Prostate gland (tissue), 2 donors: ENCODE measurements around the gene PLPPR2.

Experiments used
- CTCF ChIP-seq, 4 experiments: fragments of 200-600 bp in 2 of 4; fragments of 450-650 bp in 2 of 4; sonication (generic) in 2 of 4; IDR thresholded peaks; 1 replicate in 3 of 4; 2 replicates in 1 of 4; pipeline ENCODE4 v1.5.1; 2016 to 2019; ENCODE audit warnings: antibody characterized with exemption in 4 of 4, mild to moderate bottlenecking in 2 of 4, moderate library complexity in 2 of 4
- POLR2A ChIP-seq: fragments of 450-650 bp; IDR thresholded peaks from one replicate; pipeline ENCODE4 v1.6.1; 2016; ENCODE audit warnings: antibody characterized with exemption, mild to moderate bottlenecking
- POLR2AphosphoS5 ChIP-seq: sonication (generic); formaldehyde crosslinking; IDR thresholded peaks from one replicate; pipeline ENCODE4 v1.6.1; 2017; ENCODE audit warnings: antibody characterized with exemption

GRCh38 chr19:11363881-11364280 lies 8.6 kb downstream of the PLPPR2 start:
- TF ChIP-seq CTCF (IDR thresholded peaks at IDR 0.05) (no peak), POLR2A (no peak), POLR2AphosphoS5 (no peak)
